Colon (tissue), 2 donors: ENCODE results near the gene ZSCAN16.

ENCODE experiments used
- FAIRE-seq: peaks from 2 replicates; lab custom pipeline; 2012; peaks lifted over from hg19 to GRCh38; lab: Jason Lieb, UNC
- donor health status: control.
- donor health status: control.

Gene ZSCAN16

GRCh38 chr6:28176373-28176772, 52.0 kb downstream of the ZSCAN16 start:
- no peak for FAIRE-seq
